HG03280 (cell line): ENCODE data around the gene KLHL3.
"Not testable (repeated sequence)": the region's sequence is repeated elsewhere in the genome, so short reads cannot be mapped to it uniquely, and the experiment has no call there.

ENCODE experiments used
- ATAC-seq: cut with Tn5 transposase; IDR thresholded peaks from one replicate; pipeline ENCODE4 v1.9.1; 2021; ENCODE audit warnings: mild to moderate bottlenecking, moderate library complexity; ENCODE audit not compliant: unreplicated experiment

The KLHL3 gene

DNA sequence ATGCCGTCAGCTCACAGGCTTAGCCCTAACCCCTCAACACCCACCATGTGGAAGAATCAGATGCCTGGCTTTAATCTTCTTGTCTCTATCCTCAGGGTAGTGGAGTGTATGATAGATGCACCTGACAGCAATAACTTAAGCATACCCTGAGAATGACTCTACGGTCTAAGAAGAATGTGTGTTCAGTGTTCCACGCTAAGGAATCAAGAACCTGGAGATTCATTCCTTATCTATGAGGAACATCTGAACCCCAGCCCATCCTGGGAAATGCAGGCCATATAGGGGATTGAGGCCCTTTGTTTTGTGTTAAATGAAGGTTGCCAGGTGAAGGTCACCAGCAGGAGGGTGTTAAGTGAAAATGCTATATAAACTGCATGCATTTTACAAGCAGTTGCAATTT lies 63.0 kb downstream of the KLHL3 start:
- ATAC-seq, result no peak

DNA sequence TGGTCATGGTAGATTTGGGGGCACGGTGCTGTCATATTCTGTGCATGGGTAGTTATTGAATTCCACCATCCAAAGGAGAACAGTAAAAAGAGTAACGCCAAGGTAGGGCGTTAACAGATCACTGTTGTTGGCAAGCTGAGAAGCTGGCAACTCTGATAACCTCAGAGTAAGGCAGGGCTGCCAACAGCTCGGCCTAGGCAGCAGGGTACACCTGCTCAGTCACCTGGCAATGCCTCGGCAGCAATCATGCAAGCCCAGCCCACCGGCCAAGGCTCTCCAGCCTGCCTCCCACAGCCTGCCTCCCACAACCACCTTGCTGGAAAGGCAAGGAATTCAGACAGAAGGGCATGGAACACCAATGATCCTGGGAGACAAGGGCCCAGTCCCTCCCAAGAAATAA lies 63.9 kb downstream of the KLHL3 start:
- ATAC-seq, result no peak

DNA sequence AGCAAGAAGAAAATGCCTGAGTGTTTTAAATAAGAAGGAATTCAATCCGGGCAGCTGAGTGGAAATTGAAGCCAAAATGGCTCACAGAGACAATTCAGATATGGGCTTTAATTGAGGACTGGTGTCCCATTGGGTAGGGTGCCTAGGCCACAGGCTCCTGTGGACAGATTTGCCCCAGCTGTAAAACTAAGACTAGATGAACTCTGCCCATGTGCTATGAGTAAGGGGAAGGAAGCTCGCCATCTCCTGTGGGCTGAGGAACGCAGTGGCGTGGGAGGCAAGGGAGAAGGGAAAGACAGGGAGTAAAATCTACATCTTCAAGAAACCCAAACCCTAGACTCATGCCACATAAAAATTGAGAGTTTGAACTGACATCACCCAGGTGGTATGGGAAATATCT lies 66.1 kb downstream of the KLHL3 start:
- no peak for ATAC-seq

GRCh38 chr5:137668637-137669036 lies 67.3 kb downstream of the KLHL3 start:
- no peak for ATAC-seq

GRCh38 chr5:137667341-137667740 lies 68.5 kb downstream of the KLHL3 start:
- ATAC-seq, result no peak

GRCh38 chr5:137666901-137667300 lies 69.0 kb downstream of the KLHL3 start:
- no peak for ATAC-seq

DNA sequence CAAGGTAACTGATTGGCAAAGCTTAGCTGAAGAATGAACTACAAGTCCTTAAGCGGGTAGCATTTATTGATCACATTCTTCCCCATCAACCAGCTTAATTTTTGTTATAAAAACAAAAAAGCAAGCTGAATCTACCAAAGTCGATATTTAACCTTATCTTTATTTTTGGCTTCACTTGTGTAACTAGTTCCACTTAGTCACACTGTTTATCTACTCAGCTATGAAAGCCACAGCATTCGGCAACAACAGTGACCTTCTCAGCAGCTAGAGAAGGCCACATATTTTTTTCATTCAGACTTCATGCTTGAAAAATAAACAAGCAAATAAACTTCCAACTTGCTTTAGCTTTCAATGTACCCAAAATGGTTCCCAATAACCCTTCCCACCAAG lies 69.4 kb downstream of the KLHL3 start:
- ATAC-seq, result peak; percentile 30

DNA sequence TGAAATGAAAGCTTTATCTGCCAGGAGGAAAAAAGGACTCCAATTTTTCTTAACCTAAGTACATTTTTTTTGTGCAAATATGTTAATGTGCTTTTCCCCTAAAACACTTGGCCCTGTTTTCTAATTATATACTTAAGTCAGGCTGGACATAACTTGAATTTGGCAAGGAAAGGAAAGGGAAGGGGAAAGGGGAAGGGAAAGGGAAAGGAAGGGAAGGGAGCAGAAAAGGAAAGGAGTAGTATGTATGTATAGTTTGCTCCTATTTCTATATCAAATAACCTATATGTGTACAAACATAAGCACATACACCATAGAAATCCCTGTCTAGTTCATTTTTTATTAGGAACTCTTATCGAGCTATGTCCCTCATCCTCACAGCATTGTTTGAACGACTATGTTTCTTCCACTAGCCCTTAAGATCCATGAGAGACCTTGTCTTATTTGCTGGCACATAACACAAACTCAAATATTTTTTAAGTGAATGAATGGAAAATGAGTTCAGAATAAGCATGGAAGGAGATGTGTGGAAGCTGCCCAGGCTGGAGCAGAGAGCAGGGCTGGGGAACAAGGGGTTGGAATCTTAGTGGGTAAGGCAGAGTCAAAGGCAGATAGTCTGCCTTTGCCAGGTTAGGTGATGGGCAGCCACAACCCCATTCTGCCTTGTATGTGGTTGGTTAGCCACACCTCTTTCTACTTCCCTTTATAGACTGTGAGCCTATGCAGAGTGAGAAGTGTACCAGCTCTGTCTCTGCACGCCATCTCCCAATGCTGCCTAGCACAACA lies 70.0 kb downstream of the KLHL3 start:
- peak; percentile 100 for ATAC-seq

- ATAC-seq, result peak; percentile 88
Measured at GRCh38 chr5:137660349-137660817, 75.5 kb downstream of the KLHL3 start.

- no peak for ATAC-seq
Measured at GRCh38 chr5:137659209-137659608, 76.7 kb downstream of the KLHL3 start.

DNA sequence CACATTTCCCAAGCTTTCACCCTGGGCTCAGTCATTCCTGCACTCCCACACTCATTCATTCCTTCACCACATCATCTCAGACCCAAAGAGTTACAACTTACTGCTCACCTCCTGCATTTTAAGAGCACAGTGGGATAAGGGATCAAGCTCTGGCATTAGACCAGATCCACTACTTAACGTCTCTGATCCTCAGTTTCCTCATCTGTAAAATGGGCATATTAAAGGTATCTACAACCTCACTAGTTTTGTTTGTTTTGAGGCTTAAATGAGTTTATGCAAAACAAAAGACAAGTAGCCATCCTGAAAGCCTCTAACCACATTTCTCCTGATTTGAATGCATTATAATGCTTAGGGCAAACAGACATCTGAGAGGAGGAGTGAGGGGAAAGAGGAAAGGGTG lies 77.6 kb downstream of the KLHL3 start:
- no peak for ATAC-seq

DNA sequence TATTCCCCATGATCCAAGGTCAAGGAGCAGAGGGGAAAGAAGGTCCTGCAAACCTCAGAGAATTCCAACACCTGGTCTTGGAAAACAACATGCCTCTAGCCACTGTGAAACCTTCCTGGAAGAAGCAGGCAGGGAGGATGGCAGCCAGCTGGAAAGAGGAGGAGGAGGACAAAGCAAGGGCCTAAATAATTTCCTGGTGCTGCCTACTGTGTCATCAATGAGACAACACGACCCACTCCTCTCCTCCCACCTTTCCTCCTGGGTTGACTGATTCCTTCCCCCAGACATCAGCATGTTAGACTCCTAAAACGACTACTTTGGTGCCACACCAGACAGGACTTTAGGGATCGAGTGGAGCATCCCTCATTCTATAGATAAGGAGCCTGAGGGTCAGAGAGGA lies 78.8 kb downstream of the KLHL3 start:
- no peak for ATAC-seq

DNA sequence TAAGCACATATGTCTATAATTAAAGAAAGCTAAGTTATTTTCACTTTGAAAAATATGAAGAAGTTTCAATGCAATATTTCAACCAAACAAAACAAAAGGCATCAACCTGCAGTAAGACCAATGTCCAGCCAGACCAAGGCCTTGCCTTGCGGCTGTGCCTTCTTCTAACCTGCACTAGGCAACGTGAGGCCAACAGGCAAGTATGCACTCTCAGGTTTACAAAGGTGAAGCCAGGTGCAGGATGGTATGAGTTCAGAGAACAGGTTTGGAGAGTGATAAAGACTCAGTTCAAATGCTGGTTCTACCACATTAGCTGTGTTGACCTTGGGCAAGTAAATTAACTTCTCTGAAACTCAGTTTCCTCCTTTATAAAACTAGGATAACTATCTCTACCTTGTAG lies 79.3 kb downstream of the KLHL3 start:
- no peak for ATAC-seq

- ATAC-seq, result no peak
Measured at GRCh38 chr5:137651022-137651421, 84.9 kb downstream of the KLHL3 start.

DNA sequence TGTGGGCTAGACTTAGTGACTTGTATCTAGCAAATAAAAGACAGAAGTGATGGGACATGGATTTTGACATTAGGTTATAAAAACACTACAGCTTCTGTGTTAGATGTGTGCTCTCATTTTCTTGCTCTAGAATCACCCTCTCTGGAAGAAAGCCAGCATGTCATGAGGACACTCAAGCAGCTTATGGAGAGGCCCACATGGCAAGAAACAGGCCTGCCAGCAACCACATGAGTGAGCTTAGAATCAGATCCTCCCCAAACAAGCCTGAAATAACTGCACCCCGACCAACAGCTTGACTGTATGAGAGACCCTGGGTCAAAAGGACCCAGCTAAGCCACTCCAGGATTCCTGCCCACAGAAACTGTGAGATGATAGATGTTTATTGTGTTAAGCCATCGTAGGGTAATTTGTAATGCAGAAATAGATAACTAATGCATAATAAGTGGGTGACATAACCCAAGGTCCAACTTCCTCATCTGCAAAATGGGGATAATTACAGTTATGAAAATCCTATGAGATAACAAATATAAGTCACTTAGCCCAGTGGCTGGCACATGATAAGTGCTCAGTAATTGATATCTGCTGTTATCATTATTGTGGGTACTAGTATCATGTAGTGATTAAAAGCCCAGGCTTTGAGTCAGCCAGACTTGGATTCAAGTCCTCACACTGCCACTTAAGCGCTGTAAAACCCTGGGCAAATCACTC lies 86.5 kb downstream of the KLHL3 start:
- ATAC-seq, result no peak

DNA sequence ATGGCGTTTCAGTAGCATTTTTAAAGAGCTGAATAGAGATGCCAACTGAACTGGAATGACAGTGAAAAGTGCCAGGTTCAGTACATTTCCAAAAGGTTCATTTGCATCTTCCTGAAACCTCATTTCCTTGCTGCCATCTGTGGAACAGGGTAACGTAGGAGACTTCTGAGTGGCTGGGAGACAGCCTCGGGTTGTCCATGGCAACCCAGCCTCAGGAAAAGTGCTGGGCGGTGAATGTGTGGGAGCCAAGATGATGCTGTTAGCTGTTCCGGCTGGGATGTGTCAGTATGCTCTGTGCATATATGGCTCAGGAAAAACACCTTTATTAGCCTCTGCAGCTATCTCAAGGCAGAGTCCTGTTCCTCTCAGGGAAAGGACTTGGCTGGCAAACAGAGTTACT lies 87.5 kb downstream of the KLHL3 start:
- ATAC-seq, result no peak

DNA sequence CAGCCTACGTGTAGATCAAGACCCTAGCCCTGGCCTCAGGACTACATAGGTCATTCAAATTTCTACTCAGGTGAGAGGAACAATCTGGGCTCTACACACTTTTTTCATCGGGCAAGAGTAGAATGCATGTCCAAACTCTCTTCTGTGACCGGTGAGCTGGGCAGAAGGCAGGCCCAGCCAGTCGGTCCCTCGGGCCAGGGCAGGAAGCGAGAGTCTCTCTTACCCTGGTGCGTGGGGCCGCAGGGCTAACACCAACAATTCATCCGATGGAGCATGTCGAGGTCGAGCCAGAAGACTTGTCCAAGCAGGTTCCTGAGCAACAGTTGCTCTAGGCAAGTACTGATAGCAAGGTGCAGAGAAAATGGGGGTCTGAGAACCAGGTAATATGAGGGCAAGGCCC lies 88.5 kb downstream of the KLHL3 start:
- no peak for ATAC-seq

DNA sequence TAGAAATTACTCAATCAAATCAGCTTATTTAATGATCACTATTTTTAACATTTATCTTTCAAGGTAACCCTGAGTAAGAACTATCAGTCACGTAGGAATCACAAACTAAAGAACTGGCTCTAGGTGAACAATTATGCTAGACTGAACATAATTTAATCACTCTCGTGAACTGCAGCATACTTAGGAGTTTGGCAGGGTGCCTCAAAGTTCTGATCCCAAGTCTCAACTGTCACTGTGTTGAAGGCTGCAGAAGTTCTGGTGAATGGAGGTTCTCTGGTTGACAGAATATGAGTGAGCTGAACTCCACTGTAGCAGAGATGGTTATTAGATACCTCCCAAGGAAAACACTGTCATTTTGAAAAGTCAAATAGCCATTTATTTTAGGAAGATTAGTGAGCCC lies 89.1 kb downstream of the KLHL3 start:
- no peak for ATAC-seq

GRCh38 chr5:137643081-137643480 lies 92.8 kb downstream of the KLHL3 start:
- not testable (repeated sequence) for ATAC-seq

- no peak for ATAC-seq
Measured at GRCh38 chr5:137642091-137642490, 93.8 kb downstream of the KLHL3 start.

DNA sequence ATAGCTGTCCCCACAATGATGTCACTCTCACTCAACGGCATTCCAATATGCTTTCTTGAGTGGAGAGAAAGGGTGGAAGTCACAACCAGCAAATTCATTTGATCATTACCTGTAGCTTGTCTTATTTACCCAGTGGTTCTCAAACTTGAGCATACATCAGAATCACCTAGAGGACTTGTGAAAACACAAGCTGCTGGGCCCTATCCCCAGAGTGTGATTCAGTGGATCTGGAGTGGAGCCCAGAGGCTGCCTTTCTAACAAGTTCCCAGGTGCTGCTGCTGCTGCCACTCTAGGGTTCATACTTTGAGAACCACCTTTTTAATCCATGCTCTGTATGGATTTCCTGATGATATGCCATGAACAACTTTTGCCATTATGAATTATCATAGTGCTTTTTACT lies 94.7 kb downstream of the KLHL3 start:
- no peak for ATAC-seq

- no peak for ATAC-seq
Measured at GRCh38 chr5:137639645-137640044, 96.2 kb downstream of the KLHL3 start.
